Jurkat, Clone E6-1 (cell line): ENCODE results near the gene LEFTY1.
"Not testable (repeated sequence)": the region's sequence is repeated elsewhere in the genome, so short reads cannot be mapped to it uniquely, and the experiment has no call there.

Experiments used
- DNase-seq: peaks from one replicate; pipeline ENCODE4 v3.0.0-alpha.2; 2011; ENCODE audit warnings: low read depth, low spot score
- H3K4me3 ChIP-seq: 2 replicates; pipeline ENCODE4 v1.5.1; 2011; ENCODE audit warnings: mild to moderate bottlenecking, low read length, control low read depth, moderate library complexity

The LEFTY1 gene

GRCh38 chr1:225891229-225891972 is 2.5 kb upstream of the LEFTY1 start:
- no peak for DNase-seq
- H3K4me3 ChIP-seq: no peak overlapping the region

DNA sequence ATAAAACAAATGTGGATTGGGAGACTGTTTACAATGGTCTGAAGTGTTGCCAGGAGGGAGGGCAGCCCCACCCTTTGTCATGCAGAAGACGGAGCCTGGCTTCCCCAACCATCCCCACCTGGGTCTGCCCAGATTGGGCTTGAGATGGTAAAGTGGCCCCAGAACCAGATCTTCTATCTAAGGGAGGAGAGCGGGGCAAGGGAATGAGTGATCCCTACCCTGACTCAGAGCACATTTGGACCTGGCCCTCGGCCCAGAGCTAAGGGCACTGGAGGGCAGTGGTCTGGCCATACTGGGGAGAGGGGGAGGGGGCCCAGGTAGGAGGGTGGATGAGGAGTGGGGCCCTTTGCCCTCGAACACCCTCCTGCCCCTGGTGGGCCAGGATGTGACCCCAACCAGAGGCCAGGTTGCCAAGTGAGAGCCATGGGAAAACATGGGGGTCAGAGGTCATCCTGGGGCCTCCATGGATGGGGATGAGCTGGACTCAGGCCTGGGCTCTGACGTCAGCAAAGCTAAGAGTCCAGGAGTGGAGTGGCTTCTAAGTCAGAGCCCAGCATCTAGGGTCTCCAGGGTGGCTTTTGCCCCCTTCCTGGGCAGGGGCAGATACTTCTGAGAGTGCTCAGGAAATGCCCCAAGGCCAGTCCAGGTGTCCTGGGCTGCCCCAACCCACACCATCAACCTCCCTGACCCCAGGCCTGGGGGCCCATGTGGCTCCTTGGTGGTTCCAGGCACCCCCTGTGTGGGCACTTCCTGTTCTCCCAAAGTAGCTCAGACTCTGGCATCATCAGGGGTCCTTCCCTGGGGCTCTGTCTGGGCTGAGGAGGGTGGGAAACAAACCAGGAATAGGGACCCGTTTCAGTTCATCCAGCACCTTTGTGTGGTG is 1.6 kb upstream of the LEFTY1 start:
- no peak for DNase-seq
- H3K4me3 ChIP-seq: no peak overlapping the region

- DNase-seq: no peak
Observed at GRCh38 chr1:225889743-225890142, 797 bp upstream of the LEFTY1 start.

GRCh38 chr1:225888289-225888897 is 553 bp downstream of the LEFTY1 start:
- H3K4me3 ChIP-seq: no peak overlapping the region
- DNase-seq: no peak

More at GRCh38 chr1:225889743-225890142, 797 bp upstream of the LEFTY1 start:
- no peak overlapping the region for H3K4me3 ChIP-seq

DNA sequence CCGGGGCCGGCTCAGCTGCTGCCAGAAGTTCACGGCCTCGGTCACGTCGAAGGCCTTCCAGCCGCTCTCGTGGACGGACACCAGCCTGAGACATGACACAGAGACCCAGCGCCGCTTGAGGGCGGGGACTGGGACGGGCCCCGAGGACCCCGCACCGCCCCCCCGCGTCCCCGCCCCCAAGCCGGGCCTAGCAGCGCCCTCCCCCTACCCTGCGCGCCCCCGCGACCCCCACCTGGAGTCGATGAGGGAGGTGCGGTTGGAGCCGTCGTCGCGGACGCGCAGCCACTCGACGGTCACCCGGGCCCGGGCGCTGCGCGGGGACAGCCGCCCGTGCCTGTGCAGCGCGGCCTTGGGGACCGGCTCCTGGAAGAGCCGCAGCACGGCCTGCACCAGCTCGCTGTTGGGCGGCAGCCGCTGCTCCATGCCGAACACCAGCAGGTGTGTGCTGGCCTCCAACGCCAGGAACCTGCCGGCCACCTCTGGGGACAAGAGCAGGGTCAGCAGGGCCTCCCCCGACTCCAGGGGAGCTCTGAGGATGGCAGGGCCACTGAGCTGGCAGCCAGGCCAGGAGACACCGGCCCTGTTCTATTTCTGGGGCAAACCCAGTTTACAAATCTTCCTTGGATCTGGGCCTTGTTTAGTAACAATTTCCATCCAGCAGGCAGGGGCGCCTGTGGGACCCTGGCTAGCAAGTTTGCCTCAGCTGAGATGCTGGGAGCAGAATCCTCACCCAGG is 1.2 kb downstream of the LEFTY1 start:
- H3K4me3 ChIP-seq, DNase-seq: not testable (repeated sequence)

GRCh38 chr1:225887030-225887314 is 2.0 kb downstream of the LEFTY1 start:
- DNase-seq: no peak
- H3K4me3 ChIP-seq: no peak overlapping the region

DNA sequence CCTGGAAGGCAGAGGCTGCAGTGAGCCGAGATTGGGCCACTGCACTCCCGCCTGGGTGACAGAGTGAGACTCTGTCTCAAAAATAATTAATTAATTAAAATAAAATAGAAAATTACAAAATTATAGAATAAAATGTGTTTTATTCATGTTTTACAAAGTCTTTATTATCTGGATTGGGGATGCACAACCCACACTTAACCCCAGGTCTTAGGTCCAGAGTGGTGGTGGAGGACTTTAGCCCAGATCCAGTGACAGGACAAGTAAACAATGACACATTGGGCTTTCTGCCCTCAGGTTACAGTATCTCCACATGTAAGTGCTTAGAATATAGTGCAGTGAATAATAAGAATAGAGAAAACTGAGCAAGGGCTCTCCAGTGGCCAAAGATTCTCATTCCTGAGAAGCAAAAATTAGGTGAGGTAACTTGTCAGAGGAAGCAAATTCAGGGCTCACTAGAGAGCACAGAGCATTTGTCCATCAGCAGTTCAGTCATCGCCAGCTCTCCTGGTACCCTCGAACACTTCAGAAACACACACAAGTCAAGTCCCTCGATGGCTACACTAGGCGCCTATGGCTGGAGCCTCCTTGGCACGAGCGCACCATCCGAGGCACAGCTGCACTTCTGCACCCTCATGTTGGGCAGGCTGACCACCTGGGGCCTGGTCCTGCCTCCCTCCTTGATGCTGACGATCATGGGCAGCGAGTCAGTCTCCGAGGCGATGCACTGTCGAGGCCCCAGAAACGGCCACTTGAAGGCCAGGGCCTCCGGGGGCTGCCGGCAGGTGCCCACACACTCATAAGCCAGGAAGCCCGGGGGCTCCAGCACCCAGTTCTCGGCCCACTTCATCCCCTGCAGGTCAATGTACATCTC is 2.6 kb downstream of the LEFTY1 start:
- DNase-seq: no peak
- no peak overlapping the region for H3K4me3 ChIP-seq

- DNase-seq: no peak
- H3K4me3 ChIP-seq: no peak overlapping the region
Observed at GRCh38 chr1:225885336-225885735, 3.6 kb downstream of the LEFTY1 start.

GRCh38 chr1:225883616-225884265 is 5.2 kb downstream of the LEFTY1 start:
- DNase-seq: no peak
- H3K4me3 ChIP-seq: no peak overlapping the region

GRCh38 chr1:225882694-225883615 is 6.0 kb downstream of the LEFTY1 start:
- peak overlapping the region; percentile 88 for H3K4me3 ChIP-seq
- no peak for DNase-seq

- peak; percentile 78 for DNase-seq
- H3K4me3 ChIP-seq: peak within 1 kb of the TSS; percentile 88
Observed at GRCh38 chr1:225881959-225882693, 6.8 kb downstream of the LEFTY1 start, which contains the start of gene TMEM63A. TMEM63A (minus strand) TSS chr1:225882380; CDS start chr1:225877580, 4,800 bp downstream.

- peak overlapping the region; percentile 88 for H3K4me3 ChIP-seq
- DNase-seq: no peak
Observed at GRCh38 chr1:225881081-225881958, 7.6 kb downstream of the LEFTY1 start.

- peak overlapping the region; percentile 88 for H3K4me3 ChIP-seq
- DNase-seq: no peak
Observed at GRCh38 chr1:225880636-225881035, 8.3 kb downstream of the LEFTY1 start.

- DNase-seq: no peak
- peak overlapping the region; percentile 88 for H3K4me3 ChIP-seq
Observed at GRCh38 chr1:225880222-225880588, 8.7 kb downstream of the LEFTY1 start.

- DNase-seq: peak; percentile 84
Observed at GRCh38 chr1:225879521-225880221, 9.3 kb downstream of the LEFTY1 start.

More at GRCh38 chr1:225879521-225880221, 9.3 kb downstream of the LEFTY1 start:
- peak overlapping the region; percentile 88 for H3K4me3 ChIP-seq
